ENCODE results near the gene QRICH2. TPM values are rescaled to one million over a fixed set of nuclear protein-coding genes. Genes with fewer than 3 reads are reported as not detected.
"Not testable (repeated sequence)": the region's sequence is repeated elsewhere in the genome, so short reads cannot be mapped to it uniquely, and the experiment has no call there.

Gene QRICH2
- total RNA-seq, 2 donors from 2014 or later, result 3.1 to 4.5 TPM

- Mint-ChIP-seq H3K9me3 (no peaks in the 10 kb centered on the region), H3K27ac (peak overlapping the region; percentile 89), H3K36me3 (ENCODE audit: insufficient read depth in 2 of 2) (peaks cover 7% of the 10 kb centered on the region in 2 donors), H3K4me1 (ENCODE audit: low read depth) (peaks cover 66% of the 10 kb centered on the region), H3K27me3 (ENCODE audit: low read depth) (no peaks in the 10 kb centered on the region), H3K4me3 (peak overlapping the region; percentile 66 to 91)
- DNase-seq, result no peak
- peak; percentile 10 to 17 for ATAC-seq (replicated peaks in 1 of 2)
Observed at GRCh38 chr17:76239538-76240274, 68.4 kb downstream of the QRICH2 start.

- H3K27ac Mint-ChIP-seq, result peak overlapping the region; percentile 89
- ATAC-seq (replicated peaks in 1 of 2) (no peak), DNase-seq (no peak)
- H3K4me3 Mint-ChIP-seq, result peak overlapping the region; percentile 66 to 91
- peaks cover 7% of the 10 kb centered on the region in 2 donors for H3K36me3 Mint-ChIP-seq (ENCODE audit: insufficient read depth in 2 of 2)
- no peaks in the 10 kb centered on the region for H3K9me3 Mint-ChIP-seq
- H3K4me1 Mint-ChIP-seq (ENCODE audit: low read depth), result peaks cover 66% of the 10 kb centered on the region
- no peaks in the 10 kb centered on the region for H3K27me3 Mint-ChIP-seq (ENCODE audit: low read depth)
Observed at GRCh38 chr17:76238847-76239537, 69.1 kb downstream of the QRICH2 start.

GRCh38 chr17:76237859-76238313 lies 70.2 kb downstream of the QRICH2 start:
- Mint-ChIP-seq H3K27ac (no peak overlapping the region), H3K27me3 (ENCODE audit: low read depth) (no peaks in the 10 kb centered on the region), H3K4me1 (ENCODE audit: low read depth) (peaks cover 63% of the 10 kb centered on the region), H3K36me3 (ENCODE audit: insufficient read depth in 2 of 2) (peaks cover 7% of the 10 kb centered on the region in 2 donors), H3K9me3 (no peaks in the 10 kb centered on the region), H3K4me3 (peak overlapping the region; percentile 66 to 91)
- DNase-seq (no peak), ATAC-seq (replicated peaks in 1 of 2) (no peak)

GRCh38 chr17:76236603-76237002 lies 71.5 kb downstream of the QRICH2 start:
- no peaks in the 10 kb centered on the region for H3K27me3 Mint-ChIP-seq (ENCODE audit: low read depth)
- H3K27ac Mint-ChIP-seq, result no peak overlapping the region
- no peak for DNase-seq
- H3K4me1 Mint-ChIP-seq (ENCODE audit: low read depth), result peaks cover 61% of the 10 kb centered on the region
- ATAC-seq (replicated peaks in 1 of 2), result no peak
- peaks cover 7% of the 10 kb centered on the region in 2 donors for H3K36me3 Mint-ChIP-seq (ENCODE audit: insufficient read depth in 2 of 2)
- no peaks in the 10 kb centered on the region for H3K9me3 Mint-ChIP-seq
- no peak overlapping the region for H3K4me3 Mint-ChIP-seq

DNA sequence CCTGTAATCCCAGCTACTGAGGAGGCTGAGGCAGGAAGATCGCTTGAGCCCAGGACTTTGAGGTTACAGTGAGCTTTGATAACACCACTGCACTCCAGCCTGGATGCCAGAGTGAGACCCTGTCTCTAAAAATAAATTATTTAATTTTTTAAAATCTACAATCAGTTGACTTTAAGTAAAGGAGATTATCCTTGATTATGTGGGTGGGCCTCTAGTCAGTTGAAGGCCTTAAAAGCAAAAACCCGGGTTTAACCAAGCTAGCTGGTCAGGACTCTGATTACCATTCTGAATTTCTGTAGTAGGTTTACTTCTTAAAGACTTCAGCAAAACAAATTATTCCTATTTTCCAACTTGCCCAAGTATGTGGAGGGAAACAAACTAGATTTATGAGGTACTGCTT lies 72.2 kb downstream of the QRICH2 start:
- no peak overlapping the region for H3K4me3 Mint-ChIP-seq
- no peaks in the 10 kb centered on the region for H3K9me3 Mint-ChIP-seq
- DNase-seq, result no peak
- H3K4me1 Mint-ChIP-seq (ENCODE audit: low read depth), result peaks cover 56% of the 10 kb centered on the region
- H3K27me3 Mint-ChIP-seq (ENCODE audit: low read depth), result no peaks in the 10 kb centered on the region
- H3K36me3 Mint-ChIP-seq (ENCODE audit: insufficient read depth in 2 of 2), result peaks cover 3 to 5% of the 10 kb centered on the region in 2 donors
- ATAC-seq (replicated peaks in 1 of 2), result no peak
- no peak overlapping the region for H3K27ac Mint-ChIP-seq

DNA sequence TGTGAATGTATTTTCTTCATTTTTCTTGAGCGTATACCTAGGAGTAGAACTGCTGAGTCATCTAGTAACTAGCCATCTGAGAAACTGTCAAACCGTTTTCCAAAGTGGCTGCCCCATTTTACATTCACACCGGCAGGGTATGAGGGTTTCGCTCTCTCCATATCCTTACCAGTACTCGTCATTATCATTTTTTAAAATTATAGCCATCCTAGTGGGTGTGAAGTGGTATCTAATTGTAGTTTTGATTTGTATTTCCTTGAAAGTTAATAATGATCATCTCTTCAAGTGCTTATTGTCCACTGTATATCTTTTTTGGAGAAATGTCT lies 73.8 kb downstream of the QRICH2 start:
- peak in 1 of 2 donors; percentile 41 for ATAC-seq (replicated peaks in 1 of 2)
- no peak for DNase-seq
- H3K27me3 Mint-ChIP-seq (ENCODE audit: low read depth), result no peaks in the 10 kb centered on the region
- H3K27ac Mint-ChIP-seq, result peak overlapping the region; percentile 90
- peaks cover 2 to 4% of the 10 kb centered on the region in 2 donors for H3K36me3 Mint-ChIP-seq (ENCODE audit: insufficient read depth in 2 of 2)
- H3K4me3 Mint-ChIP-seq, result peak overlapping the region; percentile 19 to 63
- no peaks in the 10 kb centered on the region for H3K9me3 Mint-ChIP-seq
- peaks cover 60% of the 10 kb centered on the region for H3K4me1 Mint-ChIP-seq (ENCODE audit: low read depth)

DNA sequence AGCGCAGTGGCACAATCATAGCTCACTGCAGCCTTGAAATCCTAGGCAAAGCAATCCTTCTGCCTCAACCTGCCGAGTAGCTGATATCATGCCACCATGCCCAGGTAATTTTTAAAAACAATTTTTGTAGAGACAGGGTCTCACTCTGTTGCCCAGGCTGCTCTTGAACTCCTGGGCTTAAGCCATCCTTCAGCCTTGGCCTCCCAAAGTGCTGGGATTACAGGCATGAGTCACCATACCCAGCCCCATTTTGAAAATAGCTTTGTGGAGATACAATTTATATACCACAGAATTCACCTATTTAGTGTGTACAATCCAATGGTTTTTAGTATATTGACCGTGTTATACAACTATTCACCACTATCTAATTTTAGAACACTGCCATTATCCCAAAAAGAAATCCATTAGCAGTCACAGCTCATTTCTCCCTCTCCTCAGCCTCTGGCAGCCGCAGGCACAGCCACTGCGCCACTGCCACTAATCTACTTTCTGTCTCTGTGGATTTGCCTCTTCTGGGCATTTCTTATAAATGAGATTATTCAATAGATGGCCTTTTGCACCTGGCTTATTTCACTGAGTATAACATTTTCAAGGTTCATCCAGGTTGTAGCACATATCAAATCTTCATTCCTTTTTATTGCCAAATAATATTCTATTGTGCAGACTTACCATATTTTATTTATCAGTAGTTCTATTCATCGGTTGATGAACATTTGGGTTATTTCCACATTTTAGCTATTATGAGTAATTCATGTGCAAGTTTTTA lies 74.3 kb downstream of the QRICH2 start:
- Mint-ChIP-seq H3K27me3 (ENCODE audit: low read depth) (no peaks in the 10 kb centered on the region), H3K9me3 (no peaks in the 10 kb centered on the region), H3K4me3 (peak overlapping the region in 1 of 2 donors; percentile 63), H3K4me1 (ENCODE audit: low read depth) (peaks cover 58% of the 10 kb centered on the region), H3K27ac (peak overlapping the region; percentile 90), H3K36me3 (ENCODE audit: insufficient read depth in 2 of 2) (peaks cover 2 to 5% of the 10 kb centered on the region in 2 donors)
- DNase-seq (no peak), ATAC-seq (replicated peaks in 1 of 2) (no peak)

GRCh38 chr17:76232342-76232741 lies 75.7 kb downstream of the QRICH2 start:
- H3K9me3 Mint-ChIP-seq, result no peaks in the 10 kb centered on the region
- H3K27ac Mint-ChIP-seq, result no peak overlapping the region
- peaks cover 56% of the 10 kb centered on the region for H3K4me1 Mint-ChIP-seq (ENCODE audit: low read depth)
- H3K36me3 Mint-ChIP-seq (ENCODE audit: insufficient read depth in 2 of 2), result peaks cover 8 to 9% of the 10 kb centered on the region in 2 donors
- DNase-seq, result no peak
- no peak for ATAC-seq (replicated peaks in 1 of 2)
- no peak overlapping the region for H3K4me3 Mint-ChIP-seq
- no peaks in the 10 kb centered on the region for H3K27me3 Mint-ChIP-seq (ENCODE audit: low read depth)

DNA sequence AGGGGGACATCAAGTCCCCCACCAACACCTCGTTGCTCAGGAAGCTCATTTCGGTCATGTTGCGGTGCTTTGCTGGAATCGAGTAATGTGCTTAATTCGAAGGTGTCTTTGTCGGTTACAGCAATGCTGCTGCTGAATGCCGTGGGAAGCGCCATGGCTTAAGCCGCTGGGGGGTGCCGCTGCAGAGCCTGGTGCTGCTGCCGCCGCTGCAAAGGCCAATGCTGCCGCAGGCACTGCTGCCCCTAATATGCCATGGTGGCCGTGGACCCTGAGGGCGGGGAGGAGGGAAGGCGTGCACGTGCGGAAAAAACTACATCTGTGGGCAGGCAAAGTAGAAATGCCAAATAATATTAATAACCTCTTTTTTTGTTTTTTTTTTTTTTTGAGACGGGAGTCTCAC lies 81.3 kb downstream of the QRICH2 start:
- H3K9me3 Mint-ChIP-seq; H3K27me3 Mint-ChIP-seq (ENCODE audit: low read depth); DNase-seq; H3K27ac Mint-ChIP-seq; H3K4me3 Mint-ChIP-seq; ATAC-seq (replicated peaks in 1 of 2): not testable (repeated sequence)
- Mint-ChIP-seq H3K36me3 (ENCODE audit: insufficient read depth in 2 of 2) (peaks cover 10 to 12% of the 10 kb centered on the region in 2 donors), H3K4me1 (ENCODE audit: low read depth) (peaks cover 33% of the 10 kb centered on the region)

GRCh38 chr17:76225373-76226086 lies 82.5 kb downstream of the QRICH2 start:
- H3K4me3 Mint-ChIP-seq; H3K27me3 Mint-ChIP-seq (ENCODE audit: low read depth); H3K27ac Mint-ChIP-seq; H3K9me3 Mint-ChIP-seq; ATAC-seq (replicated peaks in 1 of 2); DNase-seq: not testable (repeated sequence)
- Mint-ChIP-seq H3K36me3 (ENCODE audit: insufficient read depth in 2 of 2) (peaks cover 10 to 12% of the 10 kb centered on the region in 2 donors), H3K4me1 (ENCODE audit: low read depth) (peaks cover 36% of the 10 kb centered on the region)

Data from activated T-cell treated with anti-CD3 and anti-CD28 coated beads, Interleukin-2, amount 50 U/mL, for 72 hours (primary cell).